Renal cortex interstitium (tissue), 11 donors: ENCODE results near the gene MOGAT1. TPM values are rescaled to one million over a fixed set of nuclear protein-coding genes. Genes with fewer than 3 reads are reported as not detected.
"Not testable (repeated sequence)": the region's sequence is repeated elsewhere in the genome, so short reads cannot be mapped to it uniquely, and the experiment has no call there.

Experiments used
- DNase-seq, 11 donors: peaks; one replicate each; pipeline ENCODE4 v3.0.0-alpha.2; 2013; ENCODE audit warnings: low read depth in 9 of 11, low spot score in 4 of 11; ENCODE audit errors: extremely low read depth in 1 of 11
- polyA plus RNA-seq, 3 donors: library from polyadenylated mRNA; unstranded; fragments of 120-200 nt; gene quantifications; one replicate each; pipeline ENCODE4 v1.2.1, GENCODE V29; 2013; ENCODE audit not compliant: insufficient read length in 3 of 3

MOGAT1 gene
- polyA plus RNA-seq, 3 donors, result 0.24 TPM; not detected in 2

GRCh38 chr2:222707102-222707688 lies 35.7 kb downstream of the MOGAT1 start:
- no peak for DNase-seq

- no peak for DNase-seq
Observed at GRCh38 chr2:222707689-222708273, 36.3 kb downstream of the MOGAT1 start.

DNA sequence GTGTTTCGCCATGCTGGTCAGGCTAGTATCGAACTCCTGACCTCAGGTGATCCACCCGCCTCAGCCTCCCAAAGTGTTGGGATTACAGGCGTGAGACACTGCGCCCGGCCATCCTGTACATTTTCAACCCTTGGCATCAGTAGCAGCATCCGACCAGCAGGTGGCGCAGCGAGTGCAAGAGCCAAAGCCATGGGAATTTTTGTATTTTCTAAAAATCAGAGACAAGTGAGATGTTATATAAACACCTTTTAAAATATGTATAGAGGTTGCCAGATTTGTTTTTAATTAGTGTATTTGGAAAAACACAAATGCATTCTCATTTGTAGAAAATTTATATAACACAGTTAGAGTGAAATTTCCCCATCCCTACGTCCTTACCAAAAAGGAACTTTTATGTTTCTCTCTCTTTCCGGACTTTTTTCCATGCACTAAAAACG lies 36.8 kb downstream of the MOGAT1 start:
- DNase-seq, result peak; percentile 29 to 68 (median 57)

- peak; percentile 22 to 57 (median 48) for DNase-seq
Observed at GRCh38 chr2:222709191-222709891, 37.9 kb downstream of the MOGAT1 start.

DNA sequence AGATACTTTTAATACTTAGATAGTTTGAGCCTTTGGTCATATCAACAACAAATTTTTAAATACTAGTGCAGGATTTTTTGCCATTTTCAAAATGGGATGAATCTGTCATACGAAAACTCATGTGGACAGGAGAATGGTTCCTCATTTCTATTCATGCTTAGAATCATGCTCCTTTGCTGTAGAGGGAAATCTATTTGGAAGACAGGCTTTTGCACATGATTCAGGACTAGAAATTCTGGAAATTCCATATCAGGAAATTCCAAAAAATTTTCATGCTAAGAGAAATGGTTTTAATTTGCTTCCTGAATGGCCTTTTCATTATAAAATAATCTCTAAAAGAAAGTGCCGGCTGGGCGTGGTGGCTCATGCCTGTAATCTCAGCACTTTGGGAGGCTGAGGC lies 39.3 kb downstream of the MOGAT1 start:
- DNase-seq, result no peak

GRCh38 chr2:222711315-222711940 lies 40.0 kb downstream of the MOGAT1 start:
- no peak for DNase-seq

DNA sequence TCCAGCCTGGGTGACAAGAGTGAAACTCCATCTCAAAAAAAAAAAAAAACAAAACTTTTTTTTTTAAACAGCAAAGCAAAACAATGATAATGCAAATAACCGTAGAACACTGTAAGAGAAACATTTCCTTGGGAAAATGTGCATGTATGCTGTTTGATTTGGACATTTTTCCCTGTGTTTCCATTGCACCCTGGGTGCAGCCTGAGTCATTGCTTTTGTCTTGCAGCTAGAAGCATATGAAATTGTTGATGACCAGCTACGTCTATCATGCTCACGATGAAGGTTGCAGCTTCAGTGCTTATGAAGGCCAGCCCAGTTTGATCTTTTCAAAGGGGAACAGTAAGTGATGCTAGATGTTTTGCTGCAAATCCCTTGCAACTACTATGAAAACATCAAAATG lies 41.5 kb downstream of the MOGAT1 start:
- DNase-seq, result no peak

GRCh38 chr2:222714361-222715241 lies 43.1 kb downstream of the MOGAT1 start:
- peak in 9 of 11 donors; percentile 29 to 48 (median 36) for DNase-seq

DNA sequence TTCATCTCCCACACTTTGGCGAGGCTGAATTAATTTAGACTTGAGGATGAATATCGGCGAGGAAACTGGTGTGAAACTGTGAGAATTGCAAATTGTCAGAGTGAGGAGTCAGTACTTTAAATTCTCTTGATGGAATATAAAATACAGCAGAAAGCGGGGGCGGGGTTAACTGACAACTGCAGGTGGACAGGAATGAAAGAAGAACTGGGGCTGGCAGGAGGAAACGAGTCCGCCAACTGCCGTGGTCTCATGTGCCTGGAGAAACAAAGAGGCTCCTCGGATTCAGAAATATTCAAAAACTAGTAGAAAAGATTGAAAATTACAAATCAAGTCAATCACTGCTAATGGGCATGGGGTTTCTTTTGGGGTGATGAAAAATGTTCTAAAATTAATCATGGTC lies 44.3 kb downstream of the MOGAT1 start:
- DNase-seq, result no peak

- DNase-seq, result not testable (repeated sequence)
Observed at GRCh38 chr2:222719787-222720186, 48.3 kb downstream of the MOGAT1 start.

- not testable (repeated sequence) for DNase-seq
Observed at GRCh38 chr2:222721597-222721996, 50.1 kb downstream of the MOGAT1 start.

- no peak for DNase-seq
Observed at GRCh38 chr2:222722327-222722946, 51.0 kb downstream of the MOGAT1 start.

- no peak for DNase-seq
Observed at GRCh38 chr2:222724208-222724607, 52.8 kb downstream of the MOGAT1 start.

DNA sequence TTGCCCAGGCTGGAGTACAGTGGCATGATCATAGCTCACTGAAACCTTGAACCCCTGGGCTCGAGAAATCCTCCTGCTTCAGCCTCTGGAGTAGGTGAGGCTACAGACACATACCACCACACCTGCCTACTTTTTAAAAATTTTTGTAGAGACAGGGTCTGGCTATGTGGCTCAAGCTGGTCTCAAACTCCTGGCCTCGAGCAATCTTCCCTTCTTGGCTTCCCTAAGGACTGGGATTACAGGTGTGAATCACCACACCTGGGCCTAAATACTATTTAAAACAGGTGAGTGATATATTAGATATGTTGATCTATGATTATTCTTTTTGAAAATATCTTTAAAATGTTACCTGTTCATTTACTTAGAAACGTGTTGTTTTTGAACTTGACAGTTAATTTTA lies 57.2 kb downstream of the MOGAT1 start:
- no peak for DNase-seq

DNA sequence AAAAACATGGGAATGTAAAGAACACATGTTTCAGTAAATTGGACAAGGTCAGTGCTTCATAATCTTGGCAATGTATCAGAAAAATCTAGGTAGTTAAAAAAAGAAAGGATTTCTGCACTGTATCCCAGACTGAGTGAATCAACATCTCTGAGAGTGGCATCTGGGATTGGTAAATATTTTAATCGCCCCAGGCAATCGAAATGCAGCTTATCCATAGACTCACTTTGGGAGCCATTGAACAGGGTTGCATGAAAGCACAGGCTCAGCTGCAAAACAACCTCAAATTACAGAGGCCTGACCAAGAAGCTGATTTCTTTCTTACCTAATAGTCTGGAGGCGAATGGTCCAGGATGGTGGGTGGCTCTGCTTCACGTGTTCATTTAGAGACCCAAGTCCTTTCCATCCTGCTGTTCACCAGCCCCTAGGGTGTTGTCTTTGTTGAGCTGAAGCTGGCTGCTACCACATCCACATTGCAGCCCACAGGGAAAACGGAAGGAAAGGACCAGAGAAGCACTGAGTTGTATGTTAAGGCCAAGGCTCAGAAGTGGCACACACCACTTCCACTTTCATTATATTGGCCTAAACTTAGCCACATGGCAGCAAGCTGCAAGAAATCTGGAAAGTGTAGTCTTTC lies 59.0 kb downstream of the MOGAT1 start:
- DNase-seq, result no peak

GRCh38 chr2:222731201-222731621 lies 59.8 kb downstream of the MOGAT1 start:
- no peak for DNase-seq

- no peak for DNase-seq
Observed at GRCh38 chr2:222732489-222733178, 61.2 kb downstream of the MOGAT1 start.

DNA sequence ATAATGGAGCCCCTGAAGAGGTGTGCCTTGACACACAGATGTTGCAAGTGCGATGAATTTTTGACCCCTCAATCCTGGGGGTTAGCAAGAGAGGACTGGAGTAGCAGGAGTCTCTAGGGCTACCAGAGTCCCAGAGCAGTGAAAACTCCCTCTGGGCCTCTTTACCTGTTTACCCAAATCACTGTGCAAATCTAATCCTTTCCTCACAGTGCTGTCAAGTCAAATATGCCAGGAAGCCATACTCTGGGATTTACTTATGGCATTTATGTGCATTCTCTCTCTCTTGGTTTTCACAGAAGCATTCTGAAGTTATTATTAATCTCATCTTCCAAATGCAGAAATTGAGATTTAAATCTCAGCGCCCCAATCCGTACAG lies 62.0 kb downstream of the MOGAT1 start:
- DNase-seq, result no peak
